Cardiac muscle cell (in vitro differentiated cells and primary cell): ENCODE measurements around the gene CEMIP2. TPM values are rescaled to one million over a fixed set of nuclear protein-coding genes. Genes with fewer than 3 reads are reported as not detected.
"Not testable (repeated sequence)": the region's sequence is repeated elsewhere in the genome, so short reads cannot be mapped to it uniquely, and the experiment has no call there.

Experiments
- DNase-seq, 2 donors: peaks; one replicate each; pipeline versions ENCODE4 v3.0.0 to v3.0.0-alpha.2; 2010 to 2017; ENCODE audit warnings: low read depth in 1 of 2, low spot score in 1 of 2
- H3K27ac ChIP-seq: fragments of 200-600 bp; sonication (generic); 2 replicates; pipeline ENCODE4 v1.5.1; 2016
- H3K27me3 ChIP-seq: fragments of 200-600 bp; sonication (generic); 2 replicates; pipeline ENCODE4 v1.6.0; 2016; ENCODE audit warnings: control low read depth
- H3K36me3 ChIP-seq: fragments of 200-600 bp; sonication (generic); 2 replicates; pipeline ENCODE4 v1.5.1; 2016; ENCODE audit warnings: control low read depth
- H3K4me1 ChIP-seq: fragments of 200-600 bp; sonication (generic); 2 replicates; pipeline ENCODE4 v1.8.1; 2017; ENCODE audit warnings: low read depth, mild to moderate bottlenecking, mixed run types
- H3K4me3 ChIP-seq: fragments of 200-600 bp; sonication (generic); 2 replicates; pipeline ENCODE4 v1.5.1; 2016; ENCODE audit warnings: mild to moderate bottlenecking
- H3K9me3 ChIP-seq: fragments of 200-600 bp; sonication (generic); 2 replicates; pipeline ENCODE4 v1.5.1; 2017; ENCODE audit warnings: low read depth, mild to moderate bottlenecking, control low read depth
- polyA plus RNA-seq: library from polyadenylated mRNA; unstranded; fragments of >200 nt; fragmentation: Nextera tagmentation; extraction: Ambion mirVana; gene quantifications from 2 replicates; pipeline ENCODE4 v1.2.1, GENCODE V29; 2016
- total RNA-seq: library from RNA; depleted of rRNA; stranded (reverse); fragments of >200 nt; gene quantifications from 2 replicates; pipeline ENCODE4 v1.2.3, GENCODE V29; 2016
- TF ChIP-seq, protein P1 (sequence below): IDR thresholded peaks from 2 replicates; pipeline ENCODE4 v1.5.1; 2012; ENCODE audit warnings: low read depth, mild to moderate bottlenecking, low read length

CEMIP2 gene
- total and polyA plus RNA-seq, 2 experiments from 2014 or later = 15.9 to 16.5 TPM

- H3K27me3 ChIP-seq = no peaks in the 10 kb centered on the region
- DNase-seq = peak in 1 of 2 donors; percentile 55
- TF ChIP-seq, protein P1, sequence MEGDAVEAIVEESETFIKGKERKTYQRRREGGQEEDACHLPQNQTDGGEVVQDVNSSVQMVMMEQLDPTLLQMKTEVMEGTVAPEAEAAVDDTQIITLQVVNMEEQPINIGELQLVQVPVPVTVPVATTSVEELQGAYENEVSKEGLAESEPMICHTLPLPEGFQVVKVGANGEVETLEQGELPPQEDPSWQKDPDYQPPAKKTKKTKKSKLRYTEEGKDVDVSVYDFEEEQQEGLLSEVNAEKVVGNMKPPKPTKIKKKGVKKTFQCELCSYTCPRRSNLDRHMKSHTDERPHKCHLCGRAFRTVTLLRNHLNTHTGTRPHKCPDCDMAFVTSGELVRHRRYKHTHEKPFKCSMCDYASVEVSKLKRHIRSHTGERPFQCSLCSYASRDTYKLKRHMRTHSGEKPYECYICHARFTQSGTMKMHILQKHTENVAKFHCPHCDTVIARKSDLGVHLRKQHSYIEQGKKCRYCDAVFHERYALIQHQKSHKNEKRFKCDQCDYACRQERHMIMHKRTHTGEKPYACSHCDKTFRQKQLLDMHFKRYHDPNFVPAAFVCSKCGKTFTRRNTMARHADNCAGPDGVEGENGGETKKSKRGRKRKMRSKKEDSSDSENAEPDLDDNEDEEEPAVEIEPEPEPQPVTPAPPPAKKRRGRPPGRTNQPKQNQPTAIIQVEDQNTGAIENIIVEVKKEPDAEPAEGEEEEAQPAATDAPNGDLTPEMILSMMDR = peak; percentile 28
Observed at GRCh38 chr9:71812385-71812784, 44.1 kb upstream of the CEMIP2 start.

GRCh38 chr9:71808068-71808467 lies 39.8 kb upstream of the CEMIP2 start:
- Histone ChIP-seq H3K36me3 (no peaks in the 10 kb centered on the region), H3K4me3 (no peak overlapping the region), H3K27ac (no peak overlapping the region), H3K4me1 (peaks cover 3% of the 10 kb centered on the region), H3K27me3 (no peaks in the 10 kb centered on the region), H3K9me3 (no peaks in the 10 kb centered on the region)
- TF ChIP-seq, protein P1 = no peak
- no peak for DNase-seq

More at GRCh38 chr9:71812385-71812784, 44.1 kb upstream of the CEMIP2 start:
- Histone ChIP-seq H3K4me1 (no peaks in the 10 kb centered on the region), H3K4me3 (no peak overlapping the region), H3K9me3 (no peaks in the 10 kb centered on the region), H3K36me3 (no peaks in the 10 kb centered on the region), H3K27ac (no peak overlapping the region)

DNA sequence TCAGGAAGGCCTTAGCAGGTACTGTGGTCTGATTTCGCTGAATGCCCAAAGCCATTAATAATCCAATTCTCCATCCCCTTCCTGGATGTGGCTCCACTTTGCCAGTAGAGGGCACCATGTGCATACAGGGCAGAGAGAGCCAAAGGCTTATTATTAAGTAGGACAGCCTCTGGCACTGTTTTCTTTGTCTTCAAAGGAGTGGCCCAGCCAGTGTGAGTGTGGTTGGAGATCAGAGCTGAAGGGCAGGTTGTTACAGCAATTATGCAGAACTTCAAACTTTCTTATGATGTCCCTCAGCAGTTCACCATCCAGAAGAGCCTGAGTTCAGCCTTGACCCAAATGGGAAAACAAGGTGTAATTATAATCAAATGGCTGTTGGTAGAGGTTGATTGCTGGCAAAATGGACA lies 38.6 kb upstream of the CEMIP2 start:
- Histone ChIP-seq H3K27ac (no peak overlapping the region), H3K9me3 (no peaks in the 10 kb centered on the region), H3K36me3 (no peaks in the 10 kb centered on the region), H3K27me3 (no peaks in the 10 kb centered on the region), H3K4me3 (no peak overlapping the region), H3K4me1 (peaks cover 3% of the 10 kb centered on the region)
- TF ChIP-seq, protein P1 = peak; percentile 94
- DNase-seq = peak; percentile 85 to 86

GRCh38 chr9:71805096-71805495 lies 36.8 kb upstream of the CEMIP2 start:
- H3K36me3 ChIP-seq, H3K9me3 ChIP-seq, H3K4me3 ChIP-seq, DNase-seq, H3K27me3 ChIP-seq, H3K27ac ChIP-seq, H3K4me1 ChIP-seq: not testable (repeated sequence)

DNA sequence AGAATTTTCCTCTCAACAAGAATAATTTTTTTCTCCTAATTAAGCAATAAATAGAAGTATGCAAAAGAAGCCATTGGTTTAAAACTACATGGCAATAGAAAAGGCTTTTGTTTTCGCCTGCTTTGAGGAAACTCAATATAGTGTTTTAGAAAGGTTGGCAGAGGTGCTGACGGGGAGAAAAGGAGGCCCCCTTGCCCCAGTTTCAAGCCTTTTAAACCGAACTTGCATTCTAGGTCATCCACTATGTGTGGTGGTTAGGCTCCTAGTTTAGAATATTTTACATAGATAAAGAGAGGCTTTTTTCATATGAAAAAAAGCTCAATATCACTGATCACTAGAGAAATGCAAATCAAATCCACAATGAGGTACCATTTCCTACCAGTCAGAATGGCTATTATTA lies 33.5 kb upstream of the CEMIP2 start:
- TF ChIP-seq, protein P1 = no peak
- no peaks in the 10 kb centered on the region for H3K27me3 ChIP-seq
- no peak overlapping the region for H3K4me3 ChIP-seq
- no peak overlapping the region for H3K27ac ChIP-seq
- H3K4me1 ChIP-seq = no peaks in the 10 kb centered on the region
- DNase-seq = no peak
- H3K9me3 ChIP-seq = no peaks in the 10 kb centered on the region
- H3K36me3 ChIP-seq = no peaks in the 10 kb centered on the region

- Histone ChIP-seq H3K36me3 (no peaks in the 10 kb centered on the region), H3K27me3 (no peaks in the 10 kb centered on the region), H3K9me3 (no peaks in the 10 kb centered on the region), H3K4me1 (no peaks in the 10 kb centered on the region), H3K4me3 (no peak overlapping the region), H3K27ac (no peak overlapping the region)
- no peak for DNase-seq
- TF ChIP-seq, protein P1 = no peak
Observed at GRCh38 chr9:71797266-71797665, 29.0 kb upstream of the CEMIP2 start.
